Endothelial cell (in vitro differentiated cells): ENCODE measurements around the gene MAMDC4. TPM values are rescaled to one million over a fixed set of nuclear protein-coding genes. Genes with fewer than 3 reads are reported as not detected.

ENCODE experiments used
- DNase-seq: peaks from one replicate; pipeline ENCODE4 v3.0.0; 2021; ENCODE audit warnings: low spot score
- H3K27ac Mint-ChIP-seq: one replicate; pipeline ENCODE4 v1.8.0; 2021; ENCODE audit warnings: mixed read lengths, inconsistent platforms; ENCODE audit not compliant: unreplicated experiment
- H3K27me3 Mint-ChIP-seq: one replicate; pipeline ENCODE4 v1.8.0; 2021; ENCODE audit warnings: mild to moderate bottlenecking, moderate library complexity, mixed read lengths, inconsistent platforms; ENCODE audit not compliant: unreplicated experiment
- H3K36me3 Mint-ChIP-seq: one replicate; pipeline ENCODE4 v1.8.0; 2021; ENCODE audit warnings: mild to moderate bottlenecking, low read depth, mixed read lengths, inconsistent platforms; ENCODE audit not compliant: unreplicated experiment
- H3K4me1 Mint-ChIP-seq: one replicate; pipeline ENCODE4 v1.8.0; 2021; ENCODE audit warnings: mild to moderate bottlenecking, mixed read lengths, inconsistent platforms; ENCODE audit not compliant: unreplicated experiment
- H3K4me3 Mint-ChIP-seq: one replicate; pipeline ENCODE4 v1.8.0; 2021; ENCODE audit warnings: mild to moderate bottlenecking, mixed read lengths, inconsistent platforms; ENCODE audit not compliant: unreplicated experiment
- H3K9me3 Mint-ChIP-seq: one replicate; pipeline ENCODE4 v1.8.0; 2021; ENCODE audit warnings: mixed read lengths, inconsistent platforms; ENCODE audit not compliant: unreplicated experiment
- microRNA-seq: library from miRNA; unstranded; fragments of <30 nt; microRNA quantifications from one replicate; pipeline ENCODE4, GENCODE V29; 2020; ENCODE audit not compliant: unreplicated experiment
- total RNA-seq: library from RNA; stranded (reverse); fragmentation: NEBNext Ultra II Directional; extraction: Animal tissue kit (Norgen Biotek cat#: 25700); gene quantifications from one replicate; pipeline ENCODE4 v1.2.1, GENCODE V29; 2021; ENCODE audit not compliant: unreplicated experiment
- TF ChIP-seq, protein P1 (sequence below): fragments of 200-600 bp; sonication (generic); IDR thresholded peaks from one replicate; pipeline ENCODE4 v1.5.0; 2021; ENCODE audit warnings: antibody characterized with exemption; ENCODE audit not compliant: unreplicated experiment

The MAMDC4 gene
- total RNA-seq, 1 donor from 2014 or later: 10.0 TPM

- peaks cover 28% of the 10 kb centered on the region for H3K36me3 Mint-ChIP-seq
- H3K27ac Mint-ChIP-seq: no peak overlapping the region
- peaks cover 3% of the 10 kb centered on the region for H3K4me1 Mint-ChIP-seq
- no peak overlapping the region for H3K4me3 Mint-ChIP-seq
- DNase-seq: no peak
- TF ChIP-seq, protein P1, sequence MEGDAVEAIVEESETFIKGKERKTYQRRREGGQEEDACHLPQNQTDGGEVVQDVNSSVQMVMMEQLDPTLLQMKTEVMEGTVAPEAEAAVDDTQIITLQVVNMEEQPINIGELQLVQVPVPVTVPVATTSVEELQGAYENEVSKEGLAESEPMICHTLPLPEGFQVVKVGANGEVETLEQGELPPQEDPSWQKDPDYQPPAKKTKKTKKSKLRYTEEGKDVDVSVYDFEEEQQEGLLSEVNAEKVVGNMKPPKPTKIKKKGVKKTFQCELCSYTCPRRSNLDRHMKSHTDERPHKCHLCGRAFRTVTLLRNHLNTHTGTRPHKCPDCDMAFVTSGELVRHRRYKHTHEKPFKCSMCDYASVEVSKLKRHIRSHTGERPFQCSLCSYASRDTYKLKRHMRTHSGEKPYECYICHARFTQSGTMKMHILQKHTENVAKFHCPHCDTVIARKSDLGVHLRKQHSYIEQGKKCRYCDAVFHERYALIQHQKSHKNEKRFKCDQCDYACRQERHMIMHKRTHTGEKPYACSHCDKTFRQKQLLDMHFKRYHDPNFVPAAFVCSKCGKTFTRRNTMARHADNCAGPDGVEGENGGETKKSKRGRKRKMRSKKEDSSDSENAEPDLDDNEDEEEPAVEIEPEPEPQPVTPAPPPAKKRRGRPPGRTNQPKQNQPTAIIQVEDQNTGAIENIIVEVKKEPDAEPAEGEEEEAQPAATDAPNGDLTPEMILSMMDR: no peak
- peaks cover 6% of the 10 kb centered on the region for H3K27me3 Mint-ChIP-seq
- H3K9me3 Mint-ChIP-seq: no peaks in the 10 kb centered on the region
Measured at GRCh38 chr9:136902259-136902821, 50.2 kb downstream of the MAMDC4 start.

- TF ChIP-seq, protein P1: no peak
- no peak for DNase-seq
- Mint-ChIP-seq H3K27ac (no peak overlapping the region), H3K36me3 (peaks cover 28% of the 10 kb centered on the region), H3K9me3 (no peaks in the 10 kb centered on the region), H3K4me3 (no peak overlapping the region), H3K4me1 (peaks cover 3% of the 10 kb centered on the region), H3K27me3 (peaks cover 7% of the 10 kb centered on the region)
Measured at GRCh38 chr9:136903041-136903554, 51.0 kb downstream of the MAMDC4 start.

DNA sequence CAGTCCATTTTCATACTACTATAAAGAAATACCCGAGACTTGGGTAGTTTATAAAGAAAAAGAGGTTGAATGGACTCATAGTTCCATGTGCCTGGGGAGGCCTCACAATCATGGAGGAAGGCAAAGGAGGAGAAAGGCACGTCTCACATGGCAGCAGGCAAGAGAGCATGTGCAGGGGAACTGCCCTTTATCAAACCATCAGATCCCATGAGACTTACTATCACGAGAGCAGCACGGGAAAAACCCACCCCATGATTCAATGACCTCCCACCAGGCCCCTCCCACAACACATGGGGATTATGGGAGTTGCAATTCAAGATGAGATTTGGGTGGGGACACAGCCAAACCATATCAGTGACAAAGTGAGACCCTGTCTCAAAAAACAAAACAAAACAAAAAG is 54.1 kb downstream of the MAMDC4 start:
- TF ChIP-seq, protein P1: no peak
- no peak for DNase-seq
- Mint-ChIP-seq H3K4me1 (no peaks in the 10 kb centered on the region), H3K4me3 (no peak overlapping the region), H3K36me3 (peaks cover 14% of the 10 kb centered on the region), H3K27ac (no peak overlapping the region), H3K27me3 (peaks cover 7% of the 10 kb centered on the region), H3K9me3 (no peaks in the 10 kb centered on the region)

DNA sequence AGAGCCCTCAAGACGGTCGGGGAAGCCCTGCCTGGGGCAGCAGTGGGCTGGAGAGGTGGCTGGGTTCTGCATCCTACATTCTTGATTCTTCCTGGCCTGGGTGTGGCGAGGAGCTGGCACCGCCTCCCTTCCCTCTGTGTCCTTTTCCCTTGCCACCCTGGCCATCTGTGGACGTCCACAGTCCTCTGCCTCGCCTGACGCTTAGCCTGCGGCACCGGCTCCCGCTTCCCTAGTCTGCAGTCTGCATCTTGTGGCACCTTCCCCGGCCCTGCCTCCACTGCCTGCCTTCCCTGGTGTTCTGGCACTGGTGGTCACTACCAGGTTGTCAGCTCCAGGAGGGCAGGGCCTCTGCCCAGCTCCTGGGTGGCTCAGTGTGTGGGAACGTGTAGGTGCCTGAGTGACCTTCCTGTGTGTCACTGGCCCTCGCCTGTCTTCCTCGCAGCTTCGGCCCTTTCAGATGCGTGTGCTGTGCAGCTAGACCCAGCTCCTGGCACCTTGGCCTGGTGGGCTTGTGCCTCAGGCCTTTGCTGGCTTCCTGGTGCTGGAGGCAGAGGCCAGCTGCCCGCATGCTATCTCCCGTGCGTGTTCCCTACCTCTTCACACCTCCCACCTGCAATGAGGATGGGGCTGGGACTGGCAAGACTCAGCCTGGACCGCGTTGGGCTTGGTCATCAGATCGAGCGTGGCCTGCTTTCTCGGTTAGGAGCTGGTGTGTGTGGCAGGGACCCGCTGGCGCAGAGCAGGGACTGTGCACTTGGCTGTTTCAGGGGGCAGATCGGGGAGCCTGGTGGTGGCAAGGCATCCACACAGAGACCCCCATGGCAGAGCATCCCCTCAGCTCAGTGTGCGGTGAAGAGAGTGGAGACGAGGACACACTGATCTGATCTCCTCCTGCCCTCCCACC is 55.1 kb downstream of the MAMDC4 start:
- no peak for DNase-seq
- Mint-ChIP-seq H3K27me3 (peaks cover 6% of the 10 kb centered on the region), H3K9me3 (no peaks in the 10 kb centered on the region), H3K4me1 (no peaks in the 10 kb centered on the region), H3K4me3 (no peak overlapping the region), H3K27ac (no peak overlapping the region), H3K36me3 (peaks cover 9% of the 10 kb centered on the region)
- TF ChIP-seq, protein P1: no peak

Small RNA genes lying within 50 kb of the gene (microRNA-seq; reads per million reads assigned to microRNA genes)
- gene MIR4292 (not detected), gene MIR4479 (3.5 reads per million, percentile 41 among the genes with 10 or more reads in this experiment)

Other genes starting within 250 kb of the MAMDC4 start
- gene EGFL7, start 189.4 kb upstream of the MAMDC4 start, total RNA-seq: 945 TPM
- 38.9 TPM for gene AGPAT2, start 164.9 kb upstream of the MAMDC4 start, total RNA-seq
- gene DIPK1B, start 139.8 kb upstream of the MAMDC4 start, total RNA-seq: 293 TPM
- gene LCN10, start 109.4 kb upstream of the MAMDC4 start, total RNA-seq: not detected
- not detected for gene LCN6, start 103.8 kb upstream of the MAMDC4 start, total RNA-seq
- gene LCN8, start 94.1 kb upstream of the MAMDC4 start, total RNA-seq: not detected
- gene LCN15, start 87.8 kb upstream of the MAMDC4 start, total RNA-seq: 0.49 TPM
- 73.0 TPM for gene TMEM141, start 61.0 kb upstream of the MAMDC4 start, total RNA-seq
- 1.2 TPM for gene CCDC183, start 56.0 kb upstream of the MAMDC4 start, total RNA-seq
- 88.4 TPM for gene RABL6, start 44.4 kb upstream of the MAMDC4 start, total RNA-seq
- gene AJM1, start 9.9 kb upstream of the MAMDC4 start, total RNA-seq: 0.80 TPM
- gene PHPT1, start 2.9 kb upstream of the MAMDC4 start, total RNA-seq: 134 TPM
- gene EDF1, start 14.0 kb downstream of the MAMDC4 start, total RNA-seq: 286 TPM
- 21.7 TPM for gene TRAF2, start 34.2 kb downstream of the MAMDC4 start, total RNA-seq
- 100.0 TPM for gene FBXW5, start 92.4 kb downstream of the MAMDC4 start, total RNA-seq
- gene C8G, start 92.9 kb downstream of the MAMDC4 start, total RNA-seq: 1.1 TPM
- gene LCN12, start 99.9 kb downstream of the MAMDC4 start, total RNA-seq: 1.5 TPM
- gene PTGDS, start 125.2 kb downstream of the MAMDC4 start, total RNA-seq: not detected
- gene LCNL1, start 130.6 kb downstream of the MAMDC4 start, total RNA-seq: not detected
- gene PAXX, start 140.1 kb downstream of the MAMDC4 start, total RNA-seq: 8.3 TPM
- gene CLIC3, start 144.2 kb downstream of the MAMDC4 start, total RNA-seq: not detected
- gene ABCA2, start 175.9 kb downstream of the MAMDC4 start, total RNA-seq: 2.1 TPM
- gene FUT7, start 179.7 kb downstream of the MAMDC4 start, total RNA-seq: not detected
- 116 TPM for gene NPDC1, start 193.8 kb downstream of the MAMDC4 start, total RNA-seq
- gene ENTPD2, start 201.7 kb downstream of the MAMDC4 start, total RNA-seq: 55.6 TPM
- 1.0 TPM for gene SAPCD2, start 218.2 kb downstream of the MAMDC4 start, total RNA-seq
- 3.2 TPM for gene UAP1L1, start 225.2 kb downstream of the MAMDC4 start, total RNA-seq
- gene MAN1B1, start 234.6 kb downstream of the MAMDC4 start, total RNA-seq: 70.4 TPM